NB4 (cell line): ENCODE data around the gene PDGFC.

Source experiments
- DNase-seq: peaks from one replicate; pipeline ENCODE4 v3.0.0; 2010; ENCODE audit warnings: low read depth
- H3K4me3 ChIP-seq: one replicate; pipeline ENCODE4 v1.5.1; 2011; ENCODE audit warnings: mild to moderate bottlenecking, low read depth, low read length, moderate library complexity
- MAX ChIP-seq: IDR thresholded peaks from 2 replicates; pipeline ENCODE4 v1.6.1; 2011; ENCODE audit warnings: low read depth, low read length
- MYC ChIP-seq: IDR thresholded peaks from 2 replicates; pipeline ENCODE4 v1.6.1; 2011; ENCODE audit warnings: low read depth, low read length
- POLR2A ChIP-seq: IDR thresholded peaks from 2 replicates; pipeline ENCODE4 v1.6.1; 2011; ENCODE audit warnings: mild to moderate bottlenecking; ENCODE audit not compliant: insufficient read length; ENCODE audit errors: extremely low read depth
- TF ChIP-seq, protein P1 (sequence below): IDR thresholded peaks from one replicate; pipeline ENCODE4 v1.5.1; 2012; ENCODE audit warnings: low read depth, low read length

The PDGFC gene

DNA sequence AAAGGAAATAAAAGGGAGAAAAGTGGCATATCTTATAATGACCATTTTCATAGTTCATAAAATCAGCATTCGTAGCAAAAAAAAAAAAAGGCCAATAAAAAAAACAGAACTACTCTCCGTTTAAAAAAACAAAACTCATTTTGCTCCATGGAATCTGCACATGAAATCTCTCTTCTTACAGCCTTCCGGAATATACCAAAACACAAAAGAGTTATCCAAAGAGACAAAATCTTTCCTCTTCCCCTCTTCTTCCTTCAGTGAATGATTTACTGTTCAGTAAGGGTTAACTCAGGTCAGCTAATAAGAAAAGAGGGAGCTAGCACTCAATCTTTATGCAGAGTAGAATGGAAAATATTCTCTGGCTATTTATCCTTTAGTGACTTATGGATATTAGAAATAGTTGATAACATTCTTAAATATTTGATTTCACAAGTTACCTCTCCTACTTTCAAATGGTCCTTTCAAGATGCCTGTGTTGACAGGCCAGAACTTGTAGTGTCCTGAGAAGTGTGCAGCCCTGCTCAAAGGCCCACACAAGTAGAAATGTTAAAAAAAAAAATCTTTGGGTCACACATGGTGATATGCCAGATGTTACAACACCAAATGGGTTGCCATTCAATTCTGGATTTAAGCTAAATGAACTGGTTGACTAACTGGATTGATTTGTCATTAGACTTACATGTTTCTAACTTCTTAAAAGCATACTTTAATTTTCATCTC, 42.1 kb downstream of the PDGFC start:
- TF ChIP-seq MYC (no peak), POLR2A (no peak), MAX (no peak)
- TF ChIP-seq, protein P1, sequence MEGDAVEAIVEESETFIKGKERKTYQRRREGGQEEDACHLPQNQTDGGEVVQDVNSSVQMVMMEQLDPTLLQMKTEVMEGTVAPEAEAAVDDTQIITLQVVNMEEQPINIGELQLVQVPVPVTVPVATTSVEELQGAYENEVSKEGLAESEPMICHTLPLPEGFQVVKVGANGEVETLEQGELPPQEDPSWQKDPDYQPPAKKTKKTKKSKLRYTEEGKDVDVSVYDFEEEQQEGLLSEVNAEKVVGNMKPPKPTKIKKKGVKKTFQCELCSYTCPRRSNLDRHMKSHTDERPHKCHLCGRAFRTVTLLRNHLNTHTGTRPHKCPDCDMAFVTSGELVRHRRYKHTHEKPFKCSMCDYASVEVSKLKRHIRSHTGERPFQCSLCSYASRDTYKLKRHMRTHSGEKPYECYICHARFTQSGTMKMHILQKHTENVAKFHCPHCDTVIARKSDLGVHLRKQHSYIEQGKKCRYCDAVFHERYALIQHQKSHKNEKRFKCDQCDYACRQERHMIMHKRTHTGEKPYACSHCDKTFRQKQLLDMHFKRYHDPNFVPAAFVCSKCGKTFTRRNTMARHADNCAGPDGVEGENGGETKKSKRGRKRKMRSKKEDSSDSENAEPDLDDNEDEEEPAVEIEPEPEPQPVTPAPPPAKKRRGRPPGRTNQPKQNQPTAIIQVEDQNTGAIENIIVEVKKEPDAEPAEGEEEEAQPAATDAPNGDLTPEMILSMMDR: no peak
- no peak overlapping the region for H3K4me3 ChIP-seq

GRCh38 chr4:156924774-156925315, 46.8 kb downstream of the PDGFC start:
- no peak for DNase-seq
- TF ChIP-seq, protein P1: no peak
- TF ChIP-seq MYC (no peak), POLR2A (no peak), MAX (no peak)
- H3K4me3 ChIP-seq: no peak overlapping the region

More for the DNA sequence above, 42.1 kb downstream of the PDGFC start:
- no peak for DNase-seq

- no peak for DNase-seq
- TF ChIP-seq MAX: no peak
- no peak for TF ChIP-seq MYC
- TF ChIP-seq POLR2A: no peak
- TF ChIP-seq, protein P1: no peak
- H3K4me3 ChIP-seq: no peak overlapping the region
Measured at GRCh38 chr4:156923525-156923924, 48.1 kb downstream of the PDGFC start.

GRCh38 chr4:156915221-156915620, 56.4 kb downstream of the PDGFC start:
- TF ChIP-seq MAX (no peak), MYC (no peak), POLR2A (no peak)
- TF ChIP-seq, protein P1: no peak
- no peak overlapping the region for H3K4me3 ChIP-seq
- no peak for DNase-seq

DNA sequence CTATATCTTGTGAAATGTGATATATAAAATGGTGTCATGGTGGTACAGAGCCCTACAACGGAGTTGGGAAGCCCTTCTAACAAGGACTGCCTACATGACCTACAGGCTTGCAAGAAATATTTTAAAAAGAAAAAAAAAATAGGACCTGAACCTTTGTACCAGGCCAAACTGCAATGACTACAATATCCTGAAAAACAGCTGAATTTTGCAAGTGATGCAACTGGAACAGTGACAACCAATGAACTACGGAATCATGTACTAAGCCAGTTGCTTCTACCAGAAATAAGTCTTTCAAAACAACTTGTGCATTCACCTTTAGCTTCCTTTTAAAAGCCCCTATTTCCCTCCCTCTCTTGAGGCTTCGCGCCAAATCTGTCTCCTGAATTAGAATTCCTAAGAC, 58.4 kb downstream of the PDGFC start:
- no peak for TF ChIP-seq POLR2A
- TF ChIP-seq, protein P1: no peak
- no peak for TF ChIP-seq MAX
- TF ChIP-seq MYC: no peak
- H3K4me3 ChIP-seq: no peak overlapping the region
- no peak for DNase-seq
